ENCODE measurements around the gene FOXN1.
A peak's percentile ranks its signal among the peaks of the same experiment; 100 is the strongest.

FOXN1 gene

GRCh38 chr17:28527859-28528258 is 21.7 kb downstream of the FOXN1 start:
- DNase-seq = no peak

- no peak for DNase-seq
Observed at GRCh38 chr17:28528327-28529012, 22.3 kb downstream of the FOXN1 start.

- no peak for DNase-seq
Observed at GRCh38 chr17:28529013-28529400, 22.9 kb downstream of the FOXN1 start.

- no peak for DNase-seq
Observed at GRCh38 chr17:28530250-28530649, 24.1 kb downstream of the FOXN1 start.

- DNase-seq = no peak
Observed at GRCh38 chr17:28530926-28531325, 24.8 kb downstream of the FOXN1 start.

- no peak for DNase-seq
Observed at GRCh38 chr17:28532050-28532960, 26.2 kb downstream of the FOXN1 start.

- no peak for DNase-seq
Observed at GRCh38 chr17:28533091-28533807, 27.1 kb downstream of the FOXN1 start.

- DNase-seq = no peak
Observed at GRCh38 chr17:28534740-28535375, 28.7 kb downstream of the FOXN1 start.

GRCh38 chr17:28536532-28537218 is 30.5 kb downstream of the FOXN1 start:
- no peak for DNase-seq

GRCh38 chr17:28537219-28537610 is 31.1 kb downstream of the FOXN1 start:
- DNase-seq = no peak

GRCh38 chr17:28538296-28538895 is 32.2 kb downstream of the FOXN1 start:
- DNase-seq = no peak

GRCh38 chr17:28540231-28540630 is 34.1 kb downstream of the FOXN1 start:
- DNase-seq = no peak

- no peak for DNase-seq
Observed at GRCh38 chr17:28541439-28541838, 35.3 kb downstream of the FOXN1 start.

GRCh38 chr17:28544402-28545140 is 38.4 kb downstream of the FOXN1 start:
- DNase-seq = no peak

- DNase-seq = no peak
Observed at GRCh38 chr17:28545141-28545503, 39.0 kb downstream of the FOXN1 start.

GRCh38 chr17:28545787-28546415 is 39.8 kb downstream of the FOXN1 start:
- no peak for DNase-seq

GRCh38 chr17:28547096-28547622 is 41.0 kb downstream of the FOXN1 start:
- no peak for DNase-seq

- peak; percentile 27 for DNase-seq
Observed at GRCh38 chr17:28547623-28548416, 41.7 kb downstream of the FOXN1 start.

- DNase-seq = no peak
Observed at GRCh38 chr17:28548417-28549130, 42.4 kb downstream of the FOXN1 start.
